Endothelial cell of umbilical vein (primary cell): ENCODE results near the gene ASB10. TPM values are rescaled to one million over a fixed set of nuclear protein-coding genes. Genes with fewer than 3 reads are reported as not detected.

Source experiments
- BruUV-seq: library from RNA; stranded (reverse); fragments of 400-500 nt; replicated peaks from 2 replicates; lab custom pipeline; 2021; lab: Mats Ljungman, UMichigan
- CTCF ChIA-PET: fragments of 300-600, 350-600 bp; sonication (Branson Sonifier 250); formaldehyde crosslinking; loops from one replicate; lab custom pipeline; 2021; ENCODE audit warnings: antibody characterized with exemption, inconsistent platforms; lab: Charles Lee
- POLR2A ChIA-PET: fragments of 300-600, 350-600 bp; sonication (Branson Sonifier 250); formaldehyde crosslinking; loops from one replicate; lab custom pipeline; 2021; ENCODE audit warnings: antibody characterized with exemption, inconsistent platforms; lab: Charles Lee
- DNase-seq: peaks from one replicate; pipeline ENCODE4 v3.0.0-alpha.2; 2011; ENCODE audit warnings: low read depth, low spot score
- FAIRE-seq: peaks from 2 replicates; lab custom pipeline; 2011; peaks lifted over from hg19 to GRCh38; lab: Jason Lieb, UNC
- H2AFZ ChIP-seq: 2 replicates; pipeline ENCODE4 v1.6.0; 2012; ENCODE audit warnings: low read depth, low read length, control low read depth, inconsistent platforms
- H3K27ac ChIP-seq: 2 replicates; pipeline ENCODE4 v1.5.1; 2011; ENCODE audit warnings: low read depth, mild to moderate bottlenecking, control low read depth, low read length, moderate library complexity; ENCODE audit not compliant: insufficient read depth
- H3K27me3 ChIP-seq, 2 experiments: 2 replicates each; pipeline versions ENCODE4 v1.6.0 to v1.6.1; 2011; ENCODE audit warnings: low read length in 2 of 2, mixed read lengths in 1 of 2; ENCODE audit not compliant: control insufficient read depth in 2 of 2, insufficient read depth in 2 of 2
- H3K36me3 ChIP-seq, 2 experiments: 2 replicates in 1 of 2; 3 replicates in 1 of 2; pipeline ENCODE4 v1.5.1; 2011; ENCODE audit warnings: low read length in 2 of 2, mild to moderate bottlenecking in 1 of 2, moderate library complexity in 1 of 2; ENCODE audit not compliant: control insufficient read depth in 2 of 2, insufficient read depth in 2 of 2; ENCODE audit errors: extremely low read depth in 1 of 2
- H3K4me1 ChIP-seq: 3 replicates; pipeline ENCODE4 v1.5.1; 2011; ENCODE audit warnings: mild to moderate bottlenecking, low read length; ENCODE audit not compliant: control insufficient read depth, insufficient read depth; ENCODE audit errors: extremely low read depth
- H3K4me2 ChIP-seq: 2 replicates; pipeline ENCODE4 v1.6.1; 2011; ENCODE audit warnings: low read length, control low read depth, mixed read lengths; ENCODE audit not compliant: insufficient read depth
- H3K4me3 ChIP-seq, 3 experiments: fragments of 200-600 bp in 1 of 3; sonication (generic), shearing (Covaris generic) in 1 of 3; replicated peaks in 1 of 3; 2 replicates each; pipeline ENCODE4 v1.5.1; 2011 to 2016; ENCODE audit warnings: control low read depth in 3 of 3, low read length in 3 of 3, mild to moderate bottlenecking in 2 of 3, inconsistent platforms in 1 of 3, low read depth in 1 of 3, moderate library complexity in 1 of 3; ENCODE audit not compliant: insufficient read depth in 1 of 3
- H3K79me2 ChIP-seq: 2 replicates; pipeline ENCODE4 v1.6.0; 2012; ENCODE audit warnings: low read length, inconsistent platforms; ENCODE audit not compliant: control insufficient read depth, insufficient read depth
- H3K9ac ChIP-seq: replicated peaks from 2 replicates; pipeline ENCODE3; 2011; ENCODE audit warnings: low read length, control low read depth; ENCODE audit not compliant: insufficient read depth; ENCODE audit errors: extremely low read depth
- H3K9me1 ChIP-seq: replicated peaks from 3 replicates; pipeline ENCODE4 v1.6.0; 2011; ENCODE audit warnings: mild to moderate bottlenecking, low read length; ENCODE audit not compliant: control insufficient read depth, insufficient read depth; ENCODE audit errors: extremely low read depth
- H3K9me3 ChIP-seq: replicated peaks from 2 replicates; pipeline ENCODE4 v1.5.1; 2012; ENCODE audit warnings: low read length, inconsistent platforms; ENCODE audit not compliant: control insufficient read depth, insufficient read depth
- H4K20me1 ChIP-seq: replicated peaks from 2 replicates; pipeline ENCODE3; 2011; ENCODE audit warnings: mild to moderate bottlenecking, low read length; ENCODE audit not compliant: control insufficient read depth, insufficient read depth; ENCODE audit errors: extremely low read depth
- CTCF ChIP-seq, 2 donors: IDR thresholded peaks; 1 replicate in 1 of 2; 2 replicates in 1 of 2; pipeline ENCODE4 v1.5.1; 2011; ENCODE audit warnings: low read length in 2 of 2, mild to moderate bottlenecking in 2 of 2, moderate library complexity in 2 of 2, control low read depth in 1 of 2, inconsistent platforms in 1 of 2, low read depth in 1 of 2; ENCODE audit not compliant: insufficient read depth in 1 of 2; ENCODE audit errors: extremely low read depth in 1 of 2
- EZH2 ChIP-seq: IDR thresholded peaks from 2 replicates; pipeline ENCODE4 v1.6.1; 2012; ENCODE audit warnings: borderline replicate concordance, low read depth, mild to moderate bottlenecking, moderate library complexity, low read length, inconsistent platforms; ENCODE audit not compliant: severe bottlenecking
- FOS ChIP-seq: IDR thresholded peaks from 2 replicates; pipeline ENCODE4 v1.6.1; 2011; ENCODE audit warnings: mild to moderate bottlenecking, low read length, moderate library complexity, borderline replicate concordance; ENCODE audit not compliant: insufficient read depth
- GATA2 ChIP-seq: IDR thresholded peaks from 2 replicates; pipeline ENCODE4 v1.7.0; 2011; ENCODE audit warnings: low read depth, mild to moderate bottlenecking, moderate library complexity, mixed read lengths, low read length; ENCODE audit not compliant: insufficient read length, insufficient read depth
- JUN ChIP-seq: IDR thresholded peaks from 2 replicates; pipeline ENCODE4 v1.6.1; 2011; ENCODE audit warnings: borderline replicate concordance, low read depth; ENCODE audit not compliant: insufficient read length, insufficient read depth
- MAX ChIP-seq: IDR thresholded peaks from 2 replicates; pipeline ENCODE4 v1.6.1; 2011; ENCODE audit not compliant: insufficient read depth, insufficient read length
- MYC ChIP-seq: IDR thresholded peaks from one replicate; pipeline ENCODE4 v1.6.1; 2011; ENCODE audit warnings: mild to moderate bottlenecking, low read depth, low read length
- POLR2A ChIP-seq: IDR thresholded peaks from 2 replicates; pipeline ENCODE4 v1.6.1; 2012; ENCODE audit warnings: low read depth, mild to moderate bottlenecking, control low read depth, low read length
- POLR2AphosphoS5 ChIP-seq: IDR thresholded peaks from 2 replicates; pipeline ENCODE4 v1.6.1; 2012; ENCODE audit warnings: low read depth, mild to moderate bottlenecking, control low read depth, low read length, moderate library complexity; ENCODE audit not compliant: insufficient read depth
- dilution Hi-C: fragments of 300-500 bp; cut with MboI; formaldehyde crosslinking; loops from one replicate; pipeline ENCODE4 v1.15.0; 2019; ENCODE audit warnings: low sequenced_read_pairs; ENCODE audit not compliant: extremely low pct_ligation_motif_present
- intact Hi-C: fragments of 100-400 bp; cut with micrococcal nuclease; formaldehyde crosslinking; loops from one replicate; pipeline ENCODE4 v1.10.0; 2022
- polyA plus RNA-seq, 4 experiments: library from polyadenylated mRNA; depleted of rRNA in 3 of 4; stranded (reverse) in 3 of 4; unstranded in 1 of 4; fragments of >200 nt; gene quantifications; 2 replicates each; pipeline versions ENCODE4 v1.2.1 to v1.2.3, GENCODE V29; 2011 to 2012; ENCODE audit warnings: missing spikeins in 1 of 4
- total RNA-seq: library from RNA; stranded (reverse); gene quantifications from 2 replicates; pipeline ENCODE4 v1.2.3, GENCODE V29; 2021

The ASB10 gene
- total and polyA plus RNA-seq, 2 donors (not counting 3 experiments of a cell fraction or from before 2014, with no cell fraction given) = not detected

GRCh38 chr7:151178831-151179230 lies 8.2 kb downstream of the ASB10 start:
- Histone ChIP-seq H3K4me3 (no peak overlapping the region), H3K36me3 (no peaks in the 10 kb centered on the region), H3K79me2 (no peaks in the 10 kb centered on the region), H4K20me1 (no peaks in the 10 kb centered on the region), H3K4me2 (no peak overlapping the region), H3K9me3 (no peaks in the 10 kb centered on the region), H3K9me1 (no peaks in the 10 kb centered on the region), H3K4me1 (no peaks in the 10 kb centered on the region), H3K27me3 (peaks cover 3 to 10% of the 10 kb centered on the region in 2 experiments), H3K9ac (no peak overlapping the region), H3K27ac (no peak overlapping the region), H2AFZ (no peak overlapping the region)
- BruUV-seq = no TSS peak
- intact Hi-C loops (no loop called here), dilution Hi-C loops (no loop called here)
- POLR2A ChIA-PET = no interaction called here
- FAIRE-seq (no peak), DNase-seq (no peak)
- CTCF ChIA-PET = interaction anchor here (1.0 to 1.6 kb wide), 4 partner anchors 9 to 55 kb away, joined by 3 to 8 read pairs (median 4); partner anchors contain the start of gene GBX1
- TF ChIP-seq EZH2 (no peak), FOS (no peak), POLR2A (no peak), JUN (no peak), POLR2AphosphoS5 (no peak), CTCF (IDR thresholded peaks at IDR 0.05; ENCODE audit: extremely low read depth in 1 of 2, insufficient read depth in 1 of 2, low read depth in 1 of 2, low read length in 2 of 2) (no peak), GATA2 (no peak), MAX (no peak), MYC (no peak)
